ENCODE measurements around the gene FNDC3B. TPM values are rescaled to one million over a fixed set of nuclear protein-coding genes. Genes with fewer than 3 reads are reported as not detected.

Gene FNDC3B
- polyA plus RNA-seq, 2 of the 4 experiments (the other 2 are of a cell fraction): 29.5 to 33.6 TPM

- FAIRE-seq (no peak), ATAC-seq (peak; percentile 12 to 17; a peak in 3 of 6 replicates), DNase-seq (ENCODE audit: low read depth in 1 of 2, low spot score in 1 of 2) (peak in 1 of 2 experiments; percentile 73)
- no peak for TF ChIP-seq REST (IDR thresholded peaks at IDR 0.05)
- no peak for TF ChIP-seq ZFP36 (IDR thresholded peaks at IDR 0.05; ENCODE audit: borderline replicate concordance, partially characterized antibody)
- TF ChIP-seq CEBPB (IDR thresholded peaks at IDR 0.05): peak; percentile 53 to 72; a peak in 3 of 4 replicates
- peak; percentile 42; the same call in 1 of the 2 replicates for TF ChIP-seq HOXB13 (CRISPR knock-in tag; IDR thresholded peaks at IDR 0.05; ENCODE audit: low read depth)
- TF ChIP-seq ATOH8 (CRISPR knock-in tag; IDR thresholded peaks at IDR 0.05; ENCODE audit: low read depth): peak; percentile 92
- 0 out of 2 replicates have a peak, but pooled peaks have one; percentile 17 for TF ChIP-seq HEYL (CRISPR knock-in tag; IDR thresholded peaks at IDR 0.05)
- TF ChIP-seq POLR2A (IDR thresholded peaks at IDR 0.05; ENCODE audit: low read length): no peak
- peak; percentile 95 for TF ChIP-seq MAFK (IDR thresholded peaks at IDR 0.05; ENCODE audit: partially characterized antibody)
- TF ChIP-seq ZSCAN20 (CRISPR knock-in tag; IDR thresholded peaks at IDR 0.05): 0 out of 2 replicates have a peak, but pooled peaks have one; percentile 41
- no peak for TF ChIP-seq FOSL2 (IDR thresholded peaks at IDR 0.05)
- TF ChIP-seq FOSL2 (CRISPR knock-in tag; IDR thresholded peaks at IDR 0.05): peak; percentile 71
- no peak for TF ChIP-seq CBX8 (IDR thresholded peaks at IDR 0.05)
- peak; percentile 77 for TF ChIP-seq NFE2L2 (conservative IDR thresholded peaks at IDR 0.05; ENCODE audit: low read length)
- CTCF ChIA-PET: no interaction called here
- WGBS (ENCODE audit: missing lambda C conversion rate): 26% methylated on average over 2 of the region's 2 CpGs
- POLR2A ChIA-PET: no interaction called here
- Histone ChIP-seq H3K4me2 (peak overlapping the region; percentile 81), H3K9me3 (no peaks in the 10 kb centered on the region), H3K4me1 (peaks cover 98% of the 10 kb centered on the region), H3K27ac (peak overlapping the region; percentile 87 to 98), H3K4me3 (no peak overlapping the region)
These were observed 96.4 kb downstream of the FNDC3B start for GRCh38 chr3:172135820-172136219.

- CTCF ChIA-PET: no interaction called here
- DNase-seq (ENCODE audit: low read depth in 1 of 2, low spot score in 1 of 2): no peak
- 59% methylated on average over 1 of the region's 1 CpG for WGBS (ENCODE audit: missing lambda C conversion rate)
- peak overlapping the region; percentile 87 to 98 for H3K27ac ChIP-seq
- TF ChIP-seq MAZ (IDR thresholded peaks at IDR 0.05; ENCODE audit: borderline replicate concordance, low read depth, low read length) (no peak), ZC3H11A (IDR thresholded peaks at IDR 0.05) (no peak), HOXB5 (CRISPR knock-in tag; IDR thresholded peaks at IDR 0.05) (0 out of 2 replicates have a peak, but pooled peaks have one; percentile 25), ZNF302 (CRISPR knock-in tag; IDR thresholded peaks at IDR 0.05) (no peak), MAFK (IDR thresholded peaks at IDR 0.05; ENCODE audit: partially characterized antibody) (no peak), FOXS1 (CRISPR knock-in tag; IDR thresholded peaks at IDR 0.05) (no peak), CHD4 (IDR thresholded peaks at IDR 0.05; ENCODE audit: borderline replicate concordance) (no peak)
- FAIRE-seq: no peak
- POLR2A ChIA-PET: no interaction called here
- H3K4me3 ChIP-seq: no peak overlapping the region
- H3K4me2 ChIP-seq: peak overlapping the region; percentile 81
- no peak for ATAC-seq
- H3K4me1 ChIP-seq: peaks cover 98% of the 10 kb centered on the region
- no peaks in the 10 kb centered on the region for H3K9me3 ChIP-seq
These were observed 97.0 kb downstream of the FNDC3B start for GRCh38 chr3:172136330-172136729.

All from A549 (cell line).